ENCODE measurements around the gene WNT2B.

WNT2B gene

GRCh38 chr1:112536561-112536960 lies 27.8 kb downstream of the WNT2B start:
- no peak for DNase-seq (ENCODE audit: insufficient read length)
- TF ChIP-seq POLR2AphosphoS5 (IDR thresholded peaks at IDR 0.05; ENCODE audit: low read depth, low read length) (no peak), POLR2A (IDR thresholded peaks at IDR 0.05; ENCODE audit: low read depth, low read length) (no peak), TAF1 (IDR thresholded peaks at IDR 0.05; ENCODE audit: borderline replicate concordance, low read depth, low read length) (no peak)

GRCh38 chr1:112537456-112537855 lies 28.7 kb downstream of the WNT2B start:
- no peak for TF ChIP-seq TAF1 (IDR thresholded peaks at IDR 0.05; ENCODE audit: borderline replicate concordance, low read depth, low read length)
- TF ChIP-seq POLR2AphosphoS5 (IDR thresholded peaks at IDR 0.05; ENCODE audit: low read depth, low read length), result no peak
- TF ChIP-seq POLR2A (IDR thresholded peaks at IDR 0.05; ENCODE audit: low read depth, low read length), result no peak
- FAIRE-seq (no peak), DNase-seq (ENCODE audit: insufficient read length) (no peak)

More at GRCh38 chr1:112536561-112536960, 27.8 kb downstream of the WNT2B start:
- FAIRE-seq, result no peak

- TF ChIP-seq TAF1 (IDR thresholded peaks at IDR 0.05; ENCODE audit: borderline replicate concordance, low read depth, low read length) (no peak), POLR2A (IDR thresholded peaks at IDR 0.05; ENCODE audit: low read depth, low read length) (no peak), POLR2AphosphoS5 (IDR thresholded peaks at IDR 0.05; ENCODE audit: low read depth, low read length) (no peak)
- FAIRE-seq (no peak), DNase-seq (ENCODE audit: insufficient read length) (no peak)
Observed at GRCh38 chr1:112538883-112539282, 30.1 kb downstream of the WNT2B start.

GRCh38 chr1:112540226-112540794 lies 31.5 kb downstream of the WNT2B start:
- DNase-seq (ENCODE audit: insufficient read length) (no peak), FAIRE-seq (no peak)
- TF ChIP-seq POLR2AphosphoS5 (IDR thresholded peaks at IDR 0.05; ENCODE audit: low read depth, low read length), result no peak
- no peak for TF ChIP-seq TAF1 (IDR thresholded peaks at IDR 0.05; ENCODE audit: borderline replicate concordance, low read depth, low read length)
- no peak for TF ChIP-seq POLR2A (IDR thresholded peaks at IDR 0.05; ENCODE audit: low read depth, low read length)

- FAIRE-seq, result no peak
- no peak for TF ChIP-seq POLR2A (IDR thresholded peaks at IDR 0.05; ENCODE audit: low read depth, low read length)
- no peak for TF ChIP-seq POLR2AphosphoS5 (IDR thresholded peaks at IDR 0.05; ENCODE audit: low read depth, low read length)
- no peak for DNase-seq (ENCODE audit: insufficient read length)
Observed at GRCh38 chr1:112541299-112541698, 32.5 kb downstream of the WNT2B start.

- no peak for FAIRE-seq
- no peak for DNase-seq (ENCODE audit: insufficient read length)
- TF ChIP-seq POLR2A (IDR thresholded peaks at IDR 0.05; ENCODE audit: low read depth, low read length), result no peak
- no peak for TF ChIP-seq TAF1 (IDR thresholded peaks at IDR 0.05; ENCODE audit: borderline replicate concordance, low read depth, low read length)
- TF ChIP-seq POLR2AphosphoS5 (IDR thresholded peaks at IDR 0.05; ENCODE audit: low read depth, low read length), result no peak
Observed at GRCh38 chr1:112542206-112542973, 33.6 kb downstream of the WNT2B start.

GRCh38 chr1:112544011-112544688 lies 35.4 kb downstream of the WNT2B start:
- TF ChIP-seq POLR2AphosphoS5 (IDR thresholded peaks at IDR 0.05; ENCODE audit: low read depth, low read length) (no peak), TAF1 (IDR thresholded peaks at IDR 0.05; ENCODE audit: borderline replicate concordance, low read depth, low read length) (no peak), POLR2A (IDR thresholded peaks at IDR 0.05; ENCODE audit: low read depth, low read length) (no peak)
- FAIRE-seq, result no peak
- no peak for DNase-seq (ENCODE audit: insufficient read length)

GRCh38 chr1:112544751-112545150 lies 36.0 kb downstream of the WNT2B start:
- FAIRE-seq (no peak), DNase-seq (ENCODE audit: insufficient read length) (no peak)
- TF ChIP-seq TAF1 (IDR thresholded peaks at IDR 0.05; ENCODE audit: borderline replicate concordance, low read depth, low read length), result no peak
- no peak for TF ChIP-seq POLR2A (IDR thresholded peaks at IDR 0.05; ENCODE audit: low read depth, low read length)
- TF ChIP-seq POLR2AphosphoS5 (IDR thresholded peaks at IDR 0.05; ENCODE audit: low read depth, low read length), result no peak

GRCh38 chr1:112546076-112546475 lies 37.3 kb downstream of the WNT2B start:
- DNase-seq (ENCODE audit: insufficient read length), result no peak
- no peak for FAIRE-seq
- no peak for TF ChIP-seq POLR2A (IDR thresholded peaks at IDR 0.05; ENCODE audit: low read depth, low read length)
- TF ChIP-seq TAF1 (IDR thresholded peaks at IDR 0.05; ENCODE audit: borderline replicate concordance, low read depth, low read length), result no peak
- no peak for TF ChIP-seq POLR2AphosphoS5 (IDR thresholded peaks at IDR 0.05; ENCODE audit: low read depth, low read length)

GRCh38 chr1:112548547-112548946 lies 39.8 kb downstream of the WNT2B start:
- DNase-seq (ENCODE audit: insufficient read length), result no peak
- no peak for TF ChIP-seq POLR2AphosphoS5 (IDR thresholded peaks at IDR 0.05; ENCODE audit: low read depth, low read length)
- no peak for TF ChIP-seq TAF1 (IDR thresholded peaks at IDR 0.05; ENCODE audit: borderline replicate concordance, low read depth, low read length)
- no peak for TF ChIP-seq POLR2A (IDR thresholded peaks at IDR 0.05; ENCODE audit: low read depth, low read length)
- FAIRE-seq, result no peak

- TF ChIP-seq POLR2AphosphoS5 (IDR thresholded peaks at IDR 0.05; ENCODE audit: low read depth, low read length) (no peak), POLR2A (IDR thresholded peaks at IDR 0.05; ENCODE audit: low read depth, low read length) (no peak)
- no peak for DNase-seq (ENCODE audit: insufficient read length)
- no peak for FAIRE-seq
Observed at GRCh38 chr1:112549590-112549989, 40.8 kb downstream of the WNT2B start.

GRCh38 chr1:112554411-112554810 lies 45.6 kb downstream of the WNT2B start:
- no peak for DNase-seq (ENCODE audit: insufficient read length)
- no peak for FAIRE-seq
- no peak for TF ChIP-seq TAF1 (IDR thresholded peaks at IDR 0.05; ENCODE audit: borderline replicate concordance, low read depth, low read length)
- no peak for TF ChIP-seq POLR2AphosphoS5 (IDR thresholded peaks at IDR 0.05; ENCODE audit: low read depth, low read length)
- TF ChIP-seq POLR2A (IDR thresholded peaks at IDR 0.05; ENCODE audit: low read depth, low read length), result no peak

All from GM12892 (cell line).